Measurements from ENCODE around the gene GPNMB.

GPNMB gene

GRCh38 chr7:23291957-23292560, 45.5 kb downstream of the GPNMB start:
- no peaks in the 10 kb centered on the region for H3K9me2 ChIP-seq (ENCODE audit: low read depth, low read length)
- no peak overlapping the region for H3K9ac ChIP-seq (ENCODE audit: low read length)
- H3K9me3 ChIP-seq (ENCODE audit: low read length): no peaks in the 10 kb centered on the region
- H3K36me3 ChIP-seq (ENCODE audit: insufficient read depth, low read length): no peaks in the 10 kb centered on the region
- no peak overlapping the region for H3K4me3 ChIP-seq (ENCODE audit: low read depth, low read length, poor library complexity, severe bottlenecking)
- TF ChIP-seq EZH2 (IDR thresholded peaks at IDR 0.05; ENCODE audit: borderline replicate concordance, low read length): no peak
- TF ChIP-seq CTCF (IDR thresholded peaks at IDR 0.05; ENCODE audit: low read length): no peak
- no peak overlapping the region for H2AFZ ChIP-seq (ENCODE audit: low read length)
- 0 out of 2 replicates have a peak, but pooled peaks cover 4% of the 10 kb centered on the region for H3F3A ChIP-seq (ENCODE audit: insufficient read depth, low read length)
- no peaks in the 10 kb centered on the region for H3K79me2 ChIP-seq (ENCODE audit: insufficient read depth, low read length)
- H3K27me3 ChIP-seq (ENCODE audit: insufficient read depth, low read length): no peaks in the 10 kb centered on the region
- no peak overlapping the region for H3K27ac ChIP-seq (ENCODE audit: low read depth, low read length, poor library complexity, severe bottlenecking)
- H3K4me2 ChIP-seq (ENCODE audit: low read length): no peak overlapping the region
- no peaks in the 10 kb centered on the region for H4K20me1 ChIP-seq (ENCODE audit: insufficient read depth, low read length)
- H3K4me1 ChIP-seq (ENCODE audit: insufficient read depth, low read length, severe bottlenecking): peaks cover 5% of the 10 kb centered on the region

GRCh38 chr7:23292623-23293022, 46.0 kb downstream of the GPNMB start:
- Histone ChIP-seq H3K9ac (ENCODE audit: low read length) (no peak overlapping the region), H3K36me3 (ENCODE audit: insufficient read depth, low read length) (no peaks in the 10 kb centered on the region), H3K9me3 (ENCODE audit: low read length) (no peaks in the 10 kb centered on the region), H2AFZ (ENCODE audit: low read length) (no peak overlapping the region), H3K27me3 (ENCODE audit: insufficient read depth, low read length) (no peaks in the 10 kb centered on the region), H3K4me3 (ENCODE audit: low read depth, low read length, poor library complexity, severe bottlenecking) (no peak overlapping the region), H3K4me2 (ENCODE audit: low read length) (no peak overlapping the region), H3K79me2 (ENCODE audit: insufficient read depth, low read length) (no peaks in the 10 kb centered on the region), H3F3A (ENCODE audit: insufficient read depth, low read length) (0 out of 2 replicates have a peak, but pooled peaks cover 4% of the 10 kb centered on the region), H3K9me2 (ENCODE audit: low read depth, low read length) (no peaks in the 10 kb centered on the region), H3K4me1 (ENCODE audit: insufficient read depth, low read length, severe bottlenecking) (peaks cover 4% of the 10 kb centered on the region), H4K20me1 (ENCODE audit: insufficient read depth, low read length) (no peaks in the 10 kb centered on the region), H3K27ac (ENCODE audit: low read depth, low read length, poor library complexity, severe bottlenecking) (no peak overlapping the region)
- no peak for TF ChIP-seq EZH2 (IDR thresholded peaks at IDR 0.05; ENCODE audit: borderline replicate concordance, low read length)
- no peak for TF ChIP-seq CTCF (IDR thresholded peaks at IDR 0.05; ENCODE audit: low read length)

- Histone ChIP-seq H2AFZ (ENCODE audit: low read length) (no peak overlapping the region), H4K20me1 (ENCODE audit: insufficient read depth, low read length) (no peaks in the 10 kb centered on the region), H3K27ac (ENCODE audit: low read depth, low read length, poor library complexity, severe bottlenecking) (no peak overlapping the region), H3K4me2 (ENCODE audit: low read length) (no peak overlapping the region), H3K36me3 (ENCODE audit: insufficient read depth, low read length) (no peaks in the 10 kb centered on the region), H3K4me1 (ENCODE audit: insufficient read depth, low read length, severe bottlenecking) (peaks cover 1% of the 10 kb centered on the region), H3K27me3 (ENCODE audit: insufficient read depth, low read length) (no peaks in the 10 kb centered on the region), H3K4me3 (ENCODE audit: low read depth, low read length, poor library complexity, severe bottlenecking) (no peak overlapping the region), H3K79me2 (ENCODE audit: insufficient read depth, low read length) (no peaks in the 10 kb centered on the region), H3K9me2 (ENCODE audit: low read depth, low read length) (no peaks in the 10 kb centered on the region), H3K9me3 (ENCODE audit: low read length) (no peaks in the 10 kb centered on the region), H3F3A (ENCODE audit: insufficient read depth, low read length) (0 out of 2 replicates have a peak, but pooled peaks cover 4% of the 10 kb centered on the region), H3K9ac (ENCODE audit: low read length) (no peak overlapping the region)
- no peak for TF ChIP-seq EZH2 (IDR thresholded peaks at IDR 0.05; ENCODE audit: borderline replicate concordance, low read length)
- TF ChIP-seq CTCF (IDR thresholded peaks at IDR 0.05; ENCODE audit: low read length): no peak
These were observed 47.0 kb downstream of the GPNMB start for GRCh38 chr7:23293500-23294073.
